GM12878 (cell line): ENCODE measurements around the gene TLX1. TPM values are rescaled to one million over a fixed set of nuclear protein-coding genes. Genes with fewer than 3 reads are reported as not detected.

Experiments used
- ATAC-seq: fragments of 200-7000 bp; cut with Tn5 transposase; 3 replicates; pipeline ENCODE4 v1.9.1; 2020; ENCODE audit warnings: mild to moderate bottlenecking, moderate library complexity
- BruUV-seq: library from RNA; stranded (reverse); fragments of 400-500 nt; replicated peaks from 2 replicates; lab custom pipeline; 2021; lab: Mats Ljungman, UMichigan
- CTCF ChIA-PET: fragments of 300-600 bp; sonication (Branson Sonifier 250); formaldehyde crosslinking; extraction: SDS; loops from one replicate; lab custom pipeline; 2021; ENCODE audit warnings: inconsistent platforms; lab: Yijun Ruan, JAX
- POLR2A ChIA-PET: fragments of 350-600 bp; formaldehyde crosslinking; extraction: SDS; loops from one replicate; lab custom pipeline; 2021; ENCODE audit warnings: inconsistent platforms; lab: Charles Lee
- RAD21 ChIA-PET: fragments of 300-600 bp; sonication (Branson Sonifier 250); formaldehyde crosslinking; loops from one replicate; lab custom pipeline; 2023; ENCODE audit warnings: antibody characterized with exemption; ENCODE audit not compliant: unreplicated experiment; lab: Charles Lee
- SMC1A ChIA-PET: fragments of 300-600 bp; sonication (Branson Sonifier 250); formaldehyde crosslinking; loops from one replicate; lab custom pipeline; 2023; ENCODE audit not compliant: unreplicated experiment, uncharacterized antibody; lab: Charles Lee
- DNase-seq: peaks from one replicate; pipeline ENCODE4 v3.0.0-alpha.2; 2011; ENCODE audit warnings: low read depth, low spot score
- FAIRE-seq: peaks from 3 replicates; lab custom pipeline; 2011; peaks lifted over from hg19 to GRCh38; lab: Jason Lieb, UNC
- H2AFZ ChIP-seq: 2 replicates; pipeline ENCODE4 v1.6.0; 2011; ENCODE audit warnings: low read depth, low read length, control low read depth; ENCODE audit not compliant: control insufficient read depth
- H3K27ac ChIP-seq: 2 replicates; pipeline ENCODE4 v1.5.1; 2011; ENCODE audit warnings: control low read depth; ENCODE audit not compliant: control insufficient read depth, insufficient read depth
- H3K27me3 ChIP-seq, 2 experiments: replicated peaks in 1 of 2; 2 replicates each; pipeline versions ENCODE4 v1.6.0 to v1.6.1; 2011; ENCODE audit warnings: low read length in 1 of 2; ENCODE audit not compliant: control insufficient read depth in 2 of 2, insufficient read depth in 2 of 2
- H3K36me3 ChIP-seq, 2 experiments: 2 replicates each; pipeline ENCODE4 v1.5.1; 2011; ENCODE audit warnings: low read length in 1 of 2; ENCODE audit not compliant: control insufficient read depth in 2 of 2, insufficient read depth in 2 of 2
- H3K4me1 ChIP-seq: 2 replicates; pipeline ENCODE4 v1.6.1; 2011; ENCODE audit warnings: mild to moderate bottlenecking, low read length, moderate library complexity, mixed read lengths; ENCODE audit not compliant: control insufficient read depth, insufficient read depth
- H3K4me2 ChIP-seq: 2 replicates; pipeline ENCODE4 v1.6.0; 2011; ENCODE audit warnings: control low read depth; ENCODE audit not compliant: control insufficient read depth, insufficient read depth
- H3K4me3 ChIP-seq: fragments of 200-600 bp; sonication (generic); 2 replicates; pipeline ENCODE4 v1.5.1; 2016
- H3K79me2 ChIP-seq: 2 replicates; pipeline ENCODE4 v1.6.0; 2011; ENCODE audit warnings: low read length; ENCODE audit not compliant: control insufficient read depth, insufficient read depth
- H3K9ac ChIP-seq: 2 replicates; pipeline ENCODE4 v1.8.0; 2011; ENCODE audit warnings: low read length, control low read depth, mixed read lengths; ENCODE audit not compliant: control insufficient read depth, insufficient read depth
- H3K9me3 ChIP-seq: replicated peaks from 3 replicates; pipeline ENCODE4 v1.5.1; 2011; ENCODE audit warnings: mild to moderate bottlenecking, low read length; ENCODE audit not compliant: control insufficient read depth, insufficient read depth
- H4K20me1 ChIP-seq: 2 replicates; pipeline ENCODE4 v1.6.0; 2011; ENCODE audit not compliant: control insufficient read depth, insufficient read depth
- BMI1 ChIP-seq: fragments of 450-650 bp; IDR thresholded peaks from 2 replicates; pipeline ENCODE4 v1.6.1; 2016; ENCODE audit warnings: mild to moderate bottlenecking, moderate library complexity, borderline replicate concordance
- CBFB ChIP-seq: IDR thresholded peaks from 2 replicates; pipeline ENCODE4 v1.6.1; 2016; ENCODE audit warnings: antibody characterized with exemption, low read depth
- CHD1 ChIP-seq: IDR thresholded peaks from 2 replicates; pipeline ENCODE4 v1.6.1; 2012; ENCODE audit warnings: low read depth, low read length, improper control_type of control experiment
- CREB1 ChIP-seq: IDR thresholded peaks from 2 replicates; pipeline ENCODE4 v1.6.1; 2012; ENCODE audit warnings: low read depth, mild to moderate bottlenecking, inconsistent platforms
- FOS ChIP-seq: IDR thresholded peaks from 3 replicates; pipeline ENCODE4 v1.6.1; 2011; ENCODE audit warnings: borderline replicate concordance; ENCODE audit not compliant: insufficient read length; ENCODE audit errors: extremely low read depth
- RBBP5 ChIP-seq: fragments of 200-600 bp; sonication (generic); conservative IDR thresholded peaks from 2 replicates; pipeline ENCODE4 v1.6.1; 2016
- WGBS: methylation state at CpG from one replicate; pipeline ENCODE4 v1.1.6; 2016; ENCODE audit warnings: low lambda C conversion rate; ENCODE audit not compliant: insufficient replicate concordance, insufficient coverage; ENCODE audit errors: missing lambda C conversion rate; 5-methylcytosine and 5-hydroxymethylcytosine counted together
- in situ Hi-C: fragments of 300-500 bp; cut with MboI; formaldehyde crosslinking; loops from 9 replicates; pipeline ENCODE4 v1.14.3; 2018; ENCODE audit warnings: mixed read lengths
- intact Hi-C: fragments of 100-400 bp; cut with micrococcal nuclease; formaldehyde crosslinking; loops from one replicate; pipeline ENCODE4 v1.14.2; 2022; ENCODE audit not compliant: unreplicated experiment
- polyA plus RNA-seq, 11 experiments: library from polyadenylated mRNA; depleted of rRNA in 4 of 11; unstranded in 6 of 11; stranded (reverse) in 5 of 11; fragments of >200 nt; fragmentation: Nextera tagmentation in 4 of 11; fragmentation: Illumina TruSeq in 1 of 11; extraction: Ambion mirVana in 4 of 11; extraction: Trizol in 1 of 11; gene quantifications; 1 replicate in 1 of 11; 2 replicates in 10 of 11; pipeline versions ENCODE4 v1.2.1 to v1.2.3, GENCODE V29; 2011 to 2016; ENCODE audit warnings: inconsistent platforms in 2 of 11, missing spikeins in 2 of 11, low read depth in 1 of 11
- total RNA-seq, 4 experiments: library from RNA; depleted of rRNA in 3 of 4; stranded (reverse); fragments of >200 nt in 3 of 4; fragmentation: Illumina TruSeq in 1 of 4; extraction: Trizol in 1 of 4; gene quantifications; 2 replicates each; pipeline versions ENCODE4 v1.2.1 to v1.2.3, GENCODE V29; 2013 to 2021
- TF ChIP-seq, protein P1 (sequence below): fragments of 150-350 bp; IDR thresholded peaks from 2 replicates; pipeline ENCODE4 v1.6.1; 2014; ENCODE audit warnings: mild to moderate bottlenecking, low read depth, low read length

The TLX1 gene
- total and polyA plus RNA-seq, 10 of the 15 experiments (the other 5 are each of a cell fraction or from before 2014, with no cell fraction given), result not detected

- TF ChIP-seq CBFB (no peak), FOS (no peak), BMI1 (no peak), CREB1 (no peak), CHD1 (no peak), RBBP5 (no peak)
- TF ChIP-seq, protein P1, sequence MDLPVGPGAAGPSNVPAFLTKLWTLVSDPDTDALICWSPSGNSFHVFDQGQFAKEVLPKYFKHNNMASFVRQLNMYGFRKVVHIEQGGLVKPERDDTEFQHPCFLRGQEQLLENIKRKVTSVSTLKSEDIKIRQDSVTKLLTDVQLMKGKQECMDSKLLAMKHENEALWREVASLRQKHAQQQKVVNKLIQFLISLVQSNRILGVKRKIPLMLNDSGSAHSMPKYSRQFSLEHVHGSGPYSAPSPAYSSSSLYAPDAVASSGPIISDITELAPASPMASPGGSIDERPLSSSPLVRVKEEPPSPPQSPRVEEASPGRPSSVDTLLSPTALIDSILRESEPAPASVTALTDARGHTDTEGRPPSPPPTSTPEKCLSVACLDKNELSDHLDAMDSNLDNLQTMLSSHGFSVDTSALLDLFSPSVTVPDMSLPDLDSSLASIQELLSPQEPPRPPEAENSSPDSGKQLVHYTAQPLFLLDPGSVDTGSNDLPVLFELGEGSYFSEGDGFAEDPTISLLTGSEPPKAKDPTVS, result no peak
- Histone ChIP-seq H3K4me3 (no peak overlapping the region), H3K4me2 (no peak overlapping the region), H3K79me2 (no peaks in the 10 kb centered on the region), H2AFZ (no peak overlapping the region), H4K20me1 (no peaks in the 10 kb centered on the region), H3K4me1 (no peaks in the 10 kb centered on the region), H3K9ac (no peak overlapping the region), H3K27me3 (peaks cover 1 to 2% of the 10 kb centered on the region in 2 experiments; a peak in 3 of 4 replicates), H3K9me3 (no peaks in the 10 kb centered on the region), H3K36me3 (no peaks in the 10 kb centered on the region), H3K27ac (no peak overlapping the region)
- BruUV-seq, result no TSS peak
- ChIA-PET SMC1A (no interaction called here), CTCF (interaction anchor here (1.1 to 2.2 kb wide), 4 partner anchors 8 to 72 kb away, joined by 3 to 9 read pairs (median 4); no protein-coding TSS in a partner anchor), POLR2A (interaction anchor here (0.6 kb wide), 1 partner anchor 13 kb away, joined by 7 read pairs; no protein-coding TSS in a partner anchor), RAD21 (interaction anchor here (0.6 kb wide), 1 partner anchor 125 kb away, joined by 4 read pairs; no protein-coding TSS in a partner anchor)
- in situ Hi-C loops, result no loop called here
- ATAC-seq, result no peak
- intact Hi-C loops, result no loop called here
- DNase-seq, result no peak
- 62% methylated on average over 2 of the region's 2 CpGs for WGBS
- no peak for FAIRE-seq
Observed at GRCh38 chr10:101166430-101166829, 35.3 kb downstream of the TLX1 start.
